HG03159 (cell line): ENCODE measurements around the gene LYPD5.
"Not testable (repeated sequence)": the region's sequence is repeated elsewhere in the genome, so short reads cannot be mapped to it uniquely, and the experiment has no call there.

Experiments
- ATAC-seq: cut with Tn5 transposase; IDR thresholded peaks from one replicate; pipeline ENCODE4 v1.9.1; 2021; ENCODE audit warnings: mild to moderate bottlenecking, moderate library complexity; ENCODE audit not compliant: unreplicated experiment

LYPD5 gene

GRCh38 chr19:43802216-43802951, at the start of gene LYPD5:
Gene LYPD5 (minus strand): TSS chr19:43802447. CDS start chr19:43802380, 67 bp downstream.
- no peak for ATAC-seq

- ATAC-seq: no peak
Observed at GRCh38 chr19:43848821-43849220, 46.6 kb upstream of the LYPD5 start.

- no peak for ATAC-seq
Observed at GRCh38 chr19:43847884-43848283, 45.6 kb upstream of the LYPD5 start.

GRCh38 chr19:43847246-43847645, 45.0 kb upstream of the LYPD5 start:
- no peak for ATAC-seq

- no peak for ATAC-seq
Observed at GRCh38 chr19:43842007-43842406, 39.8 kb upstream of the LYPD5 start.

- ATAC-seq: no peak
Observed at GRCh38 chr19:43839139-43839538, 36.9 kb upstream of the LYPD5 start.

- peak; percentile 94 for ATAC-seq
Observed at GRCh38 chr19:43826787-43827754, 24.8 kb upstream of the LYPD5 start, which contains the start of gene ZNF283. Gene ZNF283 (plus strand): TSS chr19:43827321. CDS start chr19:43833505, 6,184 bp downstream.

- not testable (repeated sequence) for ATAC-seq
Observed at GRCh38 chr19:43824572-43824971, 22.3 kb upstream of the LYPD5 start.

GRCh38 chr19:43823856-43824255, 21.6 kb upstream of the LYPD5 start:
- not testable (repeated sequence) for ATAC-seq

- ATAC-seq: no peak
Observed at GRCh38 chr19:43820884-43821215, 18.6 kb upstream of the LYPD5 start.

- ATAC-seq: no peak
Observed at GRCh38 chr19:43820098-43820883, 18.0 kb upstream of the LYPD5 start.

GRCh38 chr19:43818500-43818899, 16.3 kb upstream of the LYPD5 start:
- ATAC-seq: no peak

GRCh38 chr19:43817454-43817853, 15.2 kb upstream of the LYPD5 start:
- not testable (repeated sequence) for ATAC-seq

- ATAC-seq: no peak
Observed at GRCh38 chr19:43814663-43815352, 12.6 kb upstream of the LYPD5 start.

- no peak for ATAC-seq
Observed at GRCh38 chr19:43812688-43813087, 10.4 kb upstream of the LYPD5 start.

- no peak for ATAC-seq
Observed at GRCh38 chr19:43812259-43812658, 10.0 kb upstream of the LYPD5 start.

GRCh38 chr19:43811837-43812236, 9.6 kb upstream of the LYPD5 start:
- ATAC-seq: no peak

- no peak for ATAC-seq
Observed at GRCh38 chr19:43809762-43810696, 7.8 kb upstream of the LYPD5 start.

GRCh38 chr19:43807651-43808050, 5.4 kb upstream of the LYPD5 start:
- ATAC-seq: no peak
